ENCODE results near the gene ZNF212.

GRCh38 chr7:149277871-149278270, 38.4 kb downstream of the ZNF212 start:
- TF ChIP-seq CTCF (IDR thresholded peaks at IDR 0.05) (no peak), POLR2A (IDR thresholded peaks at IDR 0.05) (no peak)

Measured in esophagus squamous epithelium (tissue), 4 donors.